Measurements from ENCODE around the gene PGAM2. TPM values are rescaled to one million over a fixed set of nuclear protein-coding genes. Genes with fewer than 3 reads are reported as not detected.
"Not testable (repeated sequence)": the region's sequence is repeated elsewhere in the genome, so short reads cannot be mapped to it uniquely, and the experiment has no call there.

Gene PGAM2
- total and polyA plus RNA-seq, 2 of the 13 experiments (the other 11 are each of a cell fraction or from before 2014, with no cell fraction given): 0.22 TPM; not detected in 1

GRCh38 chr7:44036364-44036763, 29.0 kb downstream of the PGAM2 start:
- POLR2A ChIA-PET: interaction anchor here (0.6 kb wide), 1 partner anchor 8 kb away, joined by 3 read pairs; the partner anchor contains the start of gene DBNL
- BruUV-seq (replicated peaks); DNase-seq (ENCODE audit: low spot score); FAIRE-seq; in situ Hi-C loops (cut with HindIII; ENCODE audit: extremely low pct_ligation_motif_present, low pct_unique_long_range_greater_than_20kb); H3K36me3 ChIP-seq (replicated peaks in 1 of 2; ENCODE audit: control insufficient read depth in 1 of 2, insufficient read depth in 2 of 2, low read length in 2 of 2); H4K20me1 ChIP-seq (ENCODE audit: insufficient read depth, low read length); H3K79me2 ChIP-seq (ENCODE audit: insufficient read depth, low read length); CTCF ChIA-PET (ENCODE audit: low intra/inter-chr PET ratio, low total read pairs); intact Hi-C loops (cut with micrococcal nuclease; ENCODE audit: unreplicated experiment); H3K9ac ChIP-seq (ENCODE audit: insufficient read depth, low read depth, low read length); H3K27ac ChIP-seq (ENCODE audit: extremely low read length, insufficient read depth, low read length); H2AFZ ChIP-seq (ENCODE audit: low read length); H3K9me3 ChIP-seq (ENCODE audit: low read length); H3K27me3 ChIP-seq (ENCODE audit: control insufficient read depth in 1 of 2, insufficient read depth in 2 of 2, low read length in 2 of 2): not testable (repeated sequence)
- TF ChIP-seq SALL1 (CRISPR knock-in tag; IDR thresholded peaks at IDR 0.05): 0 out of 2 replicates have a peak, but pooled peaks have one; percentile 29
- TF ChIP-seq SP4 (CRISPR knock-in tag; IDR thresholded peaks at IDR 0.05): peak; percentile 74; the same call in 1 of the 2 replicates
- TF ChIP-seq ZNF687 (CRISPR knock-in tag; IDR thresholded peaks at IDR 0.05): peak; percentile 67
- TF ChIP-seq ZFX (CRISPR knock-in tag; IDR thresholded peaks at IDR 0.05; ENCODE audit: low read depth): peak; percentile 23; the same call in 1 of the 2 replicates
- peak; percentile 78 for ATAC-seq
- 0% methylated on average over 4 of the region's 10 CpGs for WGBS (ENCODE audit: low lambda C conversion rate)
- Histone ChIP-seq H3K4me3 (replicated peaks in 1 of 3; ENCODE audit: insufficient read depth in 1 of 3, low read depth in 2 of 3, low read length in 3 of 3) (peak overlapping the region in 1 of 3 experiments; percentile 16; a peak in 1 of 6 replicates), H3K4me2 (ENCODE audit: low read depth, low read length) (peak overlapping the region; percentile 45; the same call in 1 of the 2 replicates), H3K4me1 (ENCODE audit: insufficient read depth, low read length) (peaks cover 14% of the 10 kb centered on the region)

GRCh38 chr7:44033971-44034844, 31.2 kb downstream of the PGAM2 start:
- POLR2A ChIA-PET; H3K79me2 ChIP-seq (ENCODE audit: insufficient read depth, low read length); BruUV-seq (replicated peaks); H3K9me3 ChIP-seq (ENCODE audit: low read length); FAIRE-seq; intact Hi-C loops (cut with micrococcal nuclease; ENCODE audit: unreplicated experiment); ATAC-seq; H3K27me3 ChIP-seq (ENCODE audit: control insufficient read depth in 1 of 2, insufficient read depth in 2 of 2, low read length in 2 of 2); H3K27ac ChIP-seq (ENCODE audit: extremely low read length, insufficient read depth, low read length); CTCF ChIA-PET (ENCODE audit: low intra/inter-chr PET ratio, low total read pairs); H2AFZ ChIP-seq (ENCODE audit: low read length); H4K20me1 ChIP-seq (ENCODE audit: insufficient read depth, low read length); H3K36me3 ChIP-seq (replicated peaks in 1 of 2; ENCODE audit: control insufficient read depth in 1 of 2, insufficient read depth in 2 of 2, low read length in 2 of 2); H3K4me2 ChIP-seq (ENCODE audit: low read depth, low read length); H3K4me3 ChIP-seq (replicated peaks in 1 of 3; ENCODE audit: insufficient read depth in 1 of 3, low read depth in 2 of 3, low read length in 3 of 3); H3K9ac ChIP-seq (ENCODE audit: insufficient read depth, low read depth, low read length); in situ Hi-C loops (cut with HindIII; ENCODE audit: extremely low pct_ligation_motif_present, low pct_unique_long_range_greater_than_20kb); DNase-seq (ENCODE audit: low spot score): not testable (repeated sequence)
- WGBS (ENCODE audit: low lambda C conversion rate): 61% methylated on average over 5 of the region's 18 CpGs
- H3K4me1 ChIP-seq (ENCODE audit: insufficient read depth, low read length): peaks cover 14% of the 10 kb centered on the region

GRCh38 chr7:44032031-44032430, 33.3 kb downstream of the PGAM2 start:
- H3K36me3 ChIP-seq (replicated peaks in 1 of 2; ENCODE audit: control insufficient read depth in 1 of 2, insufficient read depth in 2 of 2, low read length in 2 of 2); H3K9ac ChIP-seq (ENCODE audit: insufficient read depth, low read depth, low read length); H3K4me3 ChIP-seq (replicated peaks in 1 of 3; ENCODE audit: insufficient read depth in 1 of 3, low read depth in 2 of 3, low read length in 3 of 3); H3K27ac ChIP-seq (ENCODE audit: extremely low read length, insufficient read depth, low read length); POLR2A ChIA-PET; H3K79me2 ChIP-seq (ENCODE audit: insufficient read depth, low read length); BruUV-seq (replicated peaks); intact Hi-C loops (cut with micrococcal nuclease; ENCODE audit: unreplicated experiment); H3K9me3 ChIP-seq (ENCODE audit: low read length); FAIRE-seq; DNase-seq (ENCODE audit: low spot score); H3K4me1 ChIP-seq (ENCODE audit: insufficient read depth, low read length); in situ Hi-C loops (cut with HindIII; ENCODE audit: extremely low pct_ligation_motif_present, low pct_unique_long_range_greater_than_20kb); ATAC-seq; H3K4me2 ChIP-seq (ENCODE audit: low read depth, low read length); H2AFZ ChIP-seq (ENCODE audit: low read length); CTCF ChIA-PET (ENCODE audit: low intra/inter-chr PET ratio, low total read pairs); H3K27me3 ChIP-seq (ENCODE audit: control insufficient read depth in 1 of 2, insufficient read depth in 2 of 2, low read length in 2 of 2); H4K20me1 ChIP-seq (ENCODE audit: insufficient read depth, low read length): not testable (repeated sequence)
- 51% methylated on average over 6 of the region's 6 CpGs for WGBS (ENCODE audit: low lambda C conversion rate)

Measured in HepG2 (cell line).